Hematopoietic multipotent progenitor cell treated with erythropoietin and hydrocortisone succinate and interleukin-3 and kit ligand, for 17 days (in vitro differentiated cells): ENCODE data around the gene LCMT1.
"Not testable (repeated sequence)": the region's sequence is repeated elsewhere in the genome, so short reads cannot be mapped to it uniquely, and the experiment has no call there.

Experiments
- DNase-seq: peaks from one replicate; pipeline ENCODE4 v3.0.0-alpha.2; 2015; ENCODE audit warnings: low spot score

The LCMT1 gene

GRCh38 chr16:25095636-25096035 is 15.9 kb upstream of the LCMT1 start:
- DNase-seq = no peak

- no peak for DNase-seq
These were observed 14.1 kb upstream of the LCMT1 start for GRCh38 chr16:25097276-25097975.

- DNase-seq = no peak
These were observed 11.0 kb upstream of the LCMT1 start for GRCh38 chr16:25100511-25100910.

DNA sequence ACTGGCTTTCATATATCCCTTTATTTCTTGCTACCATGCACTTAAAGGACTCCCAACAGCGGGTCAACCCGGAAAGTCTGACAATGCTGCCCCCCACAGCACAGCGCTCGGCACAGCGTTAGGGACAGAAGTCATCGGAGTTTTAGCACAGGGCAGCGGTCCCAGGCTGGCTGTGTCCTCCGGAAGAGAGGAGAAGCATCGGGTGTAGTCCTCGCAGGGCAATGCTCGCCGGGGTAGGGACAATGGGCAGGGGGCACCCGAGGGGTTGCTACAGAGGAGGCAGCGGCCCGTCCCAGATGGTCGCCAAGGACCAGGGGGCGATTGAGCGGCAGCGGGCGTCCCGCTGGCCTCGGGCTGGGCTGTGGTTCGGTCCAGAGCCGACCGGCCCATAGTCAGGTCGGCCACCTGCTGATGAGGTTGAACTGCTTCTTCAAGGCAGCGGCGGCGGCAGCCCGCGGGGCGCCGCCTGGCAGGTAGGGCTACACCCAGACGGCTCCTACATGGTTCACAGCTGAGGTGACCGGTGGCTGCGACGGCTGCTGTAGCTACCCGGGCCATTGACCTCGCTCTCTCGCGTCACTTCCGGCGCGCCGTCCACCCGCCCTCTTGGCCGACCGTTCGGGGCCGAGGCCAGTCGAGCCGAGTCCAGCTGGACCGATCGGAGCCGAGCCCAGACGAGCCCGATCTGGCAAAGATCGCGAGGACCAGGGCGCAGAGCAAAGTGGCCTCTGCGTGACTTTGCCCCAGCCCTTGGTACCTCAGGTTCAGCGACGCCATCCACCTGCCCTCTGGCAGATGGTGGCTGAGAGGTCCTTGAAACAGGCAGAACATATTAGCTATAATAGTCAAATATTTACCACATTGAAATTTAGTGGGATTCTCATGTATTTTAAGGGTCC is 4.7 kb upstream of the LCMT1 start:
- peak; percentile 84 for DNase-seq

- no peak for DNase-seq
These were observed 4.1 kb upstream of the LCMT1 start for GRCh38 chr16:25107466-25107792.

GRCh38 chr16:25108054-25108453 is 3.5 kb upstream of the LCMT1 start:
- DNase-seq = peak; percentile 21

DNA sequence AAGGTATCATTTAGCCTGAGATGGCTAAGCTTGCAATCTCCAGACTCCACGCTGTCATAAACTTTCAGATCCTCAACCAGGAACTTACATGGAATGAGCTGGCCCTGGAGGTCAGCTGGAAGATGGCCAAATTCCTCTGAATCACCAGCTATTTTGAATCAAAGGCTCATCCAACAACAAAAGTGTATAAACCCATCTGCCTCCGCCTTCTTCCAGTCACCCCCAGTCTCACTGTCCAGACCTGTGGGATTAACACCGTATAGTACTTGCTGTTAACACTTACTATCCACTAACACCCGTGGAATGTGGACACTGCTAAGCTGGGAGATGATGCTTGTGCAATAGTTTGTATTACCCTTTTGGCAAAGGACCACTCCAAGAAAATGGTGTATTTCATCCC is 1.9 kb upstream of the LCMT1 start:
- peak; percentile 36 for DNase-seq

- DNase-seq = no peak
These were observed 1.1 kb upstream of the LCMT1 start for GRCh38 chr16:25110387-25110947.

GRCh38 chr16:25114121-25114520 is 2.6 kb downstream of the LCMT1 start:
- DNase-seq = no peak

DNA sequence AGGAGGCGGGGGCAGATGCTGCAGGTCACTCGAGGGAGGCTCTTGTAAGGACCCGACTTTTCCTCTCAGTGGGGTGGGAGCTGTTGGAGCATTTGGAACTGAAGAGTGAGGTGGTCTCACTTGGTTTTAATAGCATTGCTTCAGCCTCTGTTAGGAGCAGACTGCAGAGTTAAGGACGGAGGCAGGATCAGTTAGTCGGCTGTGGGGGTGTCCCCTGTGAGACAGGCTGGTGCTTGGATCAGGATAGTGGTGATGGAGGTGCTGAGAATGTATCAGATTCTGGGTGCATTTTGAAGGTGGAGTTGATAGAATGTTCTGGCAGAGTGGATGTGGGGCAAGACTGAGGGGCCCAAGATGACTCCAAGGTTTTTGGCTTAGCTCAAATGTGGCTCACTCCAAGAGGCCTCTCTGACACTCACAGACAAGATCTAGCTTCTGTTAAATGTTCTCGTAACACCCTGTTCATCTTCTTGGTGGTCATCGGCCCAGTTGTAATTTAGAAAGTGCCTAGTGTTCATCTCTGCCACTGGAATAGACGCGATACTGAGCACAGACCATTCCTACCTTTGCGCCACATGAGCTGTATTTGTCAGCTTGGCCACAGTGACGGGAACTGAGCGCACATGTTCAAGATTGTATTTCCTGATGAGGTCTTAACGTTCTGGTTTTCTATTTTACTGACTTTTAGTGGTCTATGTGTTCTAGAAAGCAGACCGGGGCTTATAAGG is 7.5 kb downstream of the LCMT1 start:
- no peak for DNase-seq

GRCh38 chr16:25121824-25122600 is 10.5 kb downstream of the LCMT1 start:
- no peak for DNase-seq

GRCh38 chr16:25124503-25124902 is 13.0 kb downstream of the LCMT1 start:
- no peak for DNase-seq

GRCh38 chr16:25126086-25126666 is 14.6 kb downstream of the LCMT1 start:
- not testable (repeated sequence) for DNase-seq

DNA sequence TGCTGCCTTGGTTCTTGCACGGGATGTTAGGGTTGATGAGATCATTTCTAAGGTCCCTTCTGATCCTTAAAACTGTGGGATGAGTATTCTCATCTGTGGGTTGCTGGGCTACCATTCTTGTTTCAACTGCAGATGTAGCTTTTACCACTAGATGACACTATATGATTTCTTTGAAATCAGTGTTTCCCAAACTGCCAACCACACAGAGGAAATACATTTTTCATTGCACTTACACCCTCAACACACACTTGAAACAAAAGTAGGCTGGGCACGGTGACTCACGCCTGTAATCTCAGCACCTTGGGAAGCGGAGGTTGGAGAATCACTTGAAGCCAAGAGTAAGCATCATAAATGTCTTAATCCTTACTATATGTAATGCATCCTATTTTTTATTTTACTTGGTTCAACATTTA is 15.3 kb downstream of the LCMT1 start:
- no peak for DNase-seq

- not testable (repeated sequence) for DNase-seq
These were observed 21.2 kb downstream of the LCMT1 start for GRCh38 chr16:25132751-25133150.

- DNase-seq = no peak
These were observed 22.7 kb downstream of the LCMT1 start for GRCh38 chr16:25134166-25134700.

GRCh38 chr16:25135254-25135878 is 23.8 kb downstream of the LCMT1 start:
- peak; percentile 21 for DNase-seq

DNA sequence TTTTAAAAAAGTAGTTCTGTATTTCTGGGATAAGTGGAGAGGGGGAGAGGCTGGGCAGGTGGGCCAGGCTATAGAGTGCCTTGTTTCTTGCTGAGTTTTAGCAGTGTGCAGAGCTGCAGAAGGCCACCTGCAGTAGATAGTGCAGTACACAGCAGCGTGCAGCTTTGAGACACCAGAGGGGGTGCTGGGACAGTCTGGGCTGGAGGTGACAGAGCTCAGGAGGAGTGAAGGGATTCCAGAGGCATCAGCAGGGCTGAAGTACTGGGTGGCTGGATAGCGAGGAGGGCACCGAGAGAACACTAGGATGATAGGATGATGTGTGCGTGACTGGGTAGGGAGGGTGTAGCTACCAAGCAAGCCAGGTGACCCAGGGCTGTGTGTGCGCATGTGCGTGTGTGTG is 26.6 kb downstream of the LCMT1 start:
- no peak for DNase-seq

GRCh38 chr16:25140459-25140858 is 28.9 kb downstream of the LCMT1 start:
- DNase-seq = no peak

DNA sequence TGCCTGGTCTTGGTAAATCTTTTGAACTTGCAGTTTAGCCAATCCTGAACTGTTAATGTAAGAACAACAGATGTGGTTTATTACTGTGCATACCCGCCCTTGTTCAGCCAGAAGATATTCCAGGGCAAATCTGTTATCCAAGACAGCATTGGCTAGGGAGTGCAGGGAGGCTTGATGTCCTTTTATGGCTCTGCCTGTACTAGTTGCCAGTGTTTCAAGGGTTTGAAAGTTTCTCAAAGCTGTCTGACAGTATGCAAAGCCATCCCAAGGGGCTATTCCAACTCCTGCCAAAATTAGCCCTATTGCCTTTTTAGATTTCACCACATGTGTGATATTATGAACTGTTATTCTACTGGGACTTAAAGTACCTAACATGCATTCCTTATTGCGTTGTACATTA is 30.1 kb downstream of the LCMT1 start:
- DNase-seq = no peak

GRCh38 chr16:25143928-25144327 is 32.4 kb downstream of the LCMT1 start:
- no peak for DNase-seq
